Gastroesophageal sphincter (tissue), 3 donors: ENCODE results near the gene GPR17.

Source experiments
- EP300 ChIP-seq: sonication (generic); formaldehyde crosslinking; IDR thresholded peaks from one replicate; pipeline ENCODE4 v1.6.1; 2017; ENCODE audit warnings: antibody characterized with exemption, mild to moderate bottlenecking
- POLR2AphosphoS5 ChIP-seq: sonication (generic); formaldehyde crosslinking; IDR thresholded peaks from one replicate; pipeline ENCODE4 v1.6.1; 2017; ENCODE audit warnings: antibody characterized with exemption
- TF ChIP-seq, protein P1 (sequence below), 4 experiments: fragments of 200-600 bp in 2 of 4; fragments of 450-650 bp in 2 of 4; sonication (generic) in 1 of 4; IDR thresholded peaks; one replicate each; pipeline ENCODE4 v1.5.1; 2017 to 2019; ENCODE audit warnings: antibody characterized with exemption in 4 of 4, mild to moderate bottlenecking in 2 of 4, moderate library complexity in 2 of 4

DNA sequence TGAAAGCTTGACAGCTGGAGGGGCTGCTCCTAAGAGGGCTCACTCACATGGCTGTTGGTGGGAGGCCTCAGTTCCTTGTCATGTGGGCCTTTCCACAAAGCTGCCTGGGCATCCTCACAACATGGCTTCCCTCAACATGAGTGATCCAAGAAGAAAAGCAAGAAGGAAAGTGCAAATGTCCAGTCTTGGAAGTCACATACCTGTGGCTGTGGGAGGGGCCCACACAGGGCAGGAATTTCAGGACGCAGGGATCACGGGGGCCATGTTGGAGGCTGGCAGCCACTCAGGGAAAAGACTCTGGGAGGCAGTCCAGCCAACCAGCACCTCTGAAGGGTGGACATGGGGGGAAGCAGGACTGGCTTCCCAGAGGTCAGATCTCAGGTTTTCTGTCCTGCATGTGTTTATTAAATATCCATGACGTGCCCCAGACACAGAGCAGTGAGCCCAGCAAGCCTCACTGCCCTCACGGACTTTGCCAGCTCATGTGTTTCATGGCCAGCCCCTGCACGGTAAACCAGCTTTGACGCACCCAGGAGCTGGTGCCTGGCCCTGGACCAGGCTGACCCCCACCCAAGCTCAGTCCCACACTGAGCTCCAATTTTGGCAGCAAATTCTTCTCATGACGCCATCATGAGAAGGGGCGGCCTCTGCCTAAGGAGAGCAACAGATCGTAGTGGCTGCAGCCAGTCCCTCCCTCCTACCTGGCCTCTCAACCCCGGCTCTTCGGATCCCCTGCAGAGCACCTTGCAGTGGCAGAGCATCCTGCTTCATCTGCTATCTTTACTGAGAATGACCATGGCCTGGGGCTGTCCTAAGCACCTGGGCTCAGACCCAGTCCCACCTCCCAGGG, 34.7 kb upstream of the GPR17 start:
- TF ChIP-seq, protein P1, sequence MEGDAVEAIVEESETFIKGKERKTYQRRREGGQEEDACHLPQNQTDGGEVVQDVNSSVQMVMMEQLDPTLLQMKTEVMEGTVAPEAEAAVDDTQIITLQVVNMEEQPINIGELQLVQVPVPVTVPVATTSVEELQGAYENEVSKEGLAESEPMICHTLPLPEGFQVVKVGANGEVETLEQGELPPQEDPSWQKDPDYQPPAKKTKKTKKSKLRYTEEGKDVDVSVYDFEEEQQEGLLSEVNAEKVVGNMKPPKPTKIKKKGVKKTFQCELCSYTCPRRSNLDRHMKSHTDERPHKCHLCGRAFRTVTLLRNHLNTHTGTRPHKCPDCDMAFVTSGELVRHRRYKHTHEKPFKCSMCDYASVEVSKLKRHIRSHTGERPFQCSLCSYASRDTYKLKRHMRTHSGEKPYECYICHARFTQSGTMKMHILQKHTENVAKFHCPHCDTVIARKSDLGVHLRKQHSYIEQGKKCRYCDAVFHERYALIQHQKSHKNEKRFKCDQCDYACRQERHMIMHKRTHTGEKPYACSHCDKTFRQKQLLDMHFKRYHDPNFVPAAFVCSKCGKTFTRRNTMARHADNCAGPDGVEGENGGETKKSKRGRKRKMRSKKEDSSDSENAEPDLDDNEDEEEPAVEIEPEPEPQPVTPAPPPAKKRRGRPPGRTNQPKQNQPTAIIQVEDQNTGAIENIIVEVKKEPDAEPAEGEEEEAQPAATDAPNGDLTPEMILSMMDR (IDR thresholded peaks at IDR 0.05) = no peak
- TF ChIP-seq EP300 = no peak
- TF ChIP-seq POLR2AphosphoS5 = no peak
